GM10266 (cell line): ENCODE measurements around the gene PLA2G4F.
"Not testable (repeated sequence)": the region's sequence is repeated elsewhere in the genome, so short reads cannot be mapped to it uniquely, and the experiment has no call there.

Experiments used
- DNase-seq: peaks from one replicate; pipeline ENCODE4 v3.0.0; 2012; ENCODE audit errors: extremely low spot score
- CTCF ChIP-seq: IDR thresholded peaks from 2 replicates; pipeline ENCODE4 v1.5.1; 2012; ENCODE audit warnings: mild to moderate bottlenecking, low read depth; ENCODE audit not compliant: control insufficient read depth, insufficient read depth; ENCODE audit errors: missing control alignments

The PLA2G4F gene

GRCh38 chr15:42094512-42094963 lies 61.9 kb downstream of the PLA2G4F start, which contains the start of gene PLA2G4D:
Gene PLA2G4D (minus strand): TSS chr15:42094562. CDS start chr15:42094459, 103 bp downstream.
- TF ChIP-seq CTCF = peak; percentile 1
- no peak for DNase-seq

- no peak for TF ChIP-seq CTCF
- DNase-seq = no peak
Observed at GRCh38 chr15:42093966-42094365, 62.5 kb downstream of the PLA2G4F start.

GRCh38 chr15:42092398-42093318 lies 63.8 kb downstream of the PLA2G4F start:
- no peak for TF ChIP-seq CTCF
- no peak for DNase-seq

GRCh38 chr15:42091753-42092397 lies 64.6 kb downstream of the PLA2G4F start:
- not testable (repeated sequence) for DNase-seq

- no peak for DNase-seq
- no peak for TF ChIP-seq CTCF
Observed at GRCh38 chr15:42090781-42091180, 65.7 kb downstream of the PLA2G4F start.

GRCh38 chr15:42090370-42090769 lies 66.1 kb downstream of the PLA2G4F start:
- TF ChIP-seq CTCF = no peak
- DNase-seq = no peak

GRCh38 chr15:42089942-42090341 lies 66.5 kb downstream of the PLA2G4F start:
- no peak for TF ChIP-seq CTCF
- DNase-seq = no peak
